ENCODE measurements around the gene MOXD1.

MOXD1 gene

DNA sequence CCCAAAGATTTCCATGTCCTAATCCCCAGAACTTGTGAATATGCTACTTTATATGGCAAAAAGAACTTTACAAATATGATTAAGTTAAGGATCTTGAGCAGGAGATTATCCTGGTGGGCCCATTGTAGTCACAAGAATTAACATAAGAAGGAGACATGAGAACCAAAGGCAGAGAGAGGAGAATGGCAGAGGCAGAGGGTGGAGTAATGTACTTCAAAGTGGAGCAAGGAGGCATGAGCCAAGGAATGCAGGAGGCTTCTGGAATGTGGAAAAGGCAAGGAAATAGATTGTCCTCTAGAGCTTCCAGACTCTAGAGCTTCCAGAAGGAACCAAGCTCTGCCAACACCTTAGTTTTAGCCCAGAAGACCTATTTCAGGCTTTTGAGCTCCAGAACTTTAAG lies 147.4 kb downstream of the MOXD1 start:
- CTCF ChIA-PET = interaction anchor here (0.6 to 12.8 kb wide), 4 partner anchors 26 to 339 kb away, joined by 4 to 163 read pairs (median 12); no protein-coding TSS in a partner anchor
- POLR2A ChIA-PET = no interaction called here

DNA sequence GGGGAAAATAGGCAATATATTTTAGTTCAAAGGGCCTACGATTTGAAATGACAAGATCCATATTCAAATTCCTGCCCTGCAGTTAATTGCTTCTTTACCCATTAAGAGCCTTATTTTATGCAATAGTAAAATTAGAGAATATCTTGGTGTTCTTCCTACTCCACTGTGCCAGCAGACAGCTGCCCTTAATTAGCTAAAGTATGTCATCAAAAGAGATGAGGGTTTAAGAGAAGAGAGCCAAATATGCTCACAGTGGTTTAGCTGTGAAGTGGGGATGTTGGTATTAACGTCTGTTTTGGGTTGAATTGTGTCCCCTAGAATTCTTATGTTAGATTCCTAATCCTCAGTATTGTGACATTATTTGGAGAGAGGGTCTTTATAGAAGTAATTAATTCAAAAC lies 148.1 kb downstream of the MOXD1 start:
- TF ChIP-seq ZNF830 (tag by site-specific recombination; IDR thresholded peaks at IDR 0.05; ENCODE audit: low read depth) = no peak
- TF ChIP-seq ZNF621 (tag by site-specific recombination; IDR thresholded peaks at IDR 0.05) = no peak
- TF ChIP-seq, protein P1, sequence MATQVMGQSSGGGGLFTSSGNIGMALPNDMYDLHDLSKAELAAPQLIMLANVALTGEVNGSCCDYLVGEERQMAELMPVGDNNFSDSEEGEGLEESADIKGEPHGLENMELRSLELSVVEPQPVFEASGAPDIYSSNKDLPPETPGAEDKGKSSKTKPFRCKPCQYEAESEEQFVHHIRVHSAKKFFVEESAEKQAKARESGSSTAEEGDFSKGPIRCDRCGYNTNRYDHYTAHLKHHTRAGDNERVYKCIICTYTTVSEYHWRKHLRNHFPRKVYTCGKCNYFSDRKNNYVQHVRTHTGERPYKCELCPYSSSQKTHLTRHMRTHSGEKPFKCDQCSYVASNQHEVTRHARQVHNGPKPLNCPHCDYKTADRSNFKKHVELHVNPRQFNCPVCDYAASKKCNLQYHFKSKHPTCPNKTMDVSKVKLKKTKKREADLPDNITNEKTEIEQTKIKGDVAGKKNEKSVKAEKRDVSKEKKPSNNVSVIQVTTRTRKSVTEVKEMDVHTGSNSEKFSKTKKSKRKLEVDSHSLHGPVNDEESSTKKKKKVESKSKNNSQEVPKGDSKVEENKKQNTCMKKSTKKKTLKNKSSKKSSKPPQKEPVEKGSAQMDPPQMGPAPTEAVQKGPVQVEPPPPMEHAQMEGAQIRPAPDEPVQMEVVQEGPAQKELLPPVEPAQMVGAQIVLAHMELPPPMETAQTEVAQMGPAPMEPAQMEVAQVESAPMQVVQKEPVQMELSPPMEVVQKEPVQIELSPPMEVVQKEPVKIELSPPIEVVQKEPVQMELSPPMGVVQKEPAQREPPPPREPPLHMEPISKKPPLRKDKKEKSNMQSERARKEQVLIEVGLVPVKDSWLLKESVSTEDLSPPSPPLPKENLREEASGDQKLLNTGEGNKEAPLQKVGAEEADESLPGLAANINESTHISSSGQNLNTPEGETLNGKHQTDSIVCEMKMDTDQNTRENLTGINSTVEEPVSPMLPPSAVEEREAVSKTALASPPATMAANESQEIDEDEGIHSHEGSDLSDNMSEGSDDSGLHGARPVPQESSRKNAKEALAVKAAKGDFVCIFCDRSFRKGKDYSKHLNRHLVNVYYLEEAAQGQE (tag by site-specific recombination; IDR thresholded peaks at IDR 0.05) = no peak
- TF ChIP-seq, protein P2, sequence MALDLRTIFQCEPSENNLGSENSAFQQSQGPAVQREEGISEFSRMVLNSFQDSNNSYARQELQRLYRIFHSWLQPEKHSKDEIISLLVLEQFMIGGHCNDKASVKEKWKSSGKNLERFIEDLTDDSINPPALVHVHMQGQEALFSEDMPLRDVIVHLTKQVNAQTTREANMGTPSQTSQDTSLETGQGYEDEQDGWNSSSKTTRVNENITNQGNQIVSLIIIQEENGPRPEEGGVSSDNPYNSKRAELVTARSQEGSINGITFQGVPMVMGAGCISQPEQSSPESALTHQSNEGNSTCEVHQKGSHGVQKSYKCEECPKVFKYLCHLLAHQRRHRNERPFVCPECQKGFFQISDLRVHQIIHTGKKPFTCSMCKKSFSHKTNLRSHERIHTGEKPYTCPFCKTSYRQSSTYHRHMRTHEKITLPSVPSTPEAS (tag by site-specific recombination; IDR thresholded peaks at IDR 0.05) = no peak
- TF ChIP-seq ZNF354C (tag by site-specific recombination; IDR thresholded peaks at IDR 0.05; ENCODE audit: borderline replicate concordance, low read depth) = no peak
- no peak for TF ChIP-seq GLI2 (tag by site-specific recombination; IDR thresholded peaks at IDR 0.05; ENCODE audit: borderline replicate concordance, low read depth)
- no peak for TF ChIP-seq ZBTB21 (tag by site-specific recombination; IDR thresholded peaks at IDR 0.05)
- no peak for TF ChIP-seq ZNF707 (tag by site-specific recombination; IDR thresholded peaks at IDR 0.05)
- TF ChIP-seq ZNF629 (tag by site-specific recombination; IDR thresholded peaks at IDR 0.05) = no peak
- TF ChIP-seq YY1 (tag by site-specific recombination; IDR thresholded peaks at IDR 0.05) = no peak
- no peak for TF ChIP-seq SCRT1 (tag by site-specific recombination; IDR thresholded peaks at IDR 0.05; ENCODE audit: borderline replicate concordance)
- no peak for TF ChIP-seq ZNF121 (tag by site-specific recombination; IDR thresholded peaks at IDR 0.05)
- TF ChIP-seq ZNF521 (tag by site-specific recombination; IDR thresholded peaks at IDR 0.05) = no peak
- TF ChIP-seq, protein P3, sequence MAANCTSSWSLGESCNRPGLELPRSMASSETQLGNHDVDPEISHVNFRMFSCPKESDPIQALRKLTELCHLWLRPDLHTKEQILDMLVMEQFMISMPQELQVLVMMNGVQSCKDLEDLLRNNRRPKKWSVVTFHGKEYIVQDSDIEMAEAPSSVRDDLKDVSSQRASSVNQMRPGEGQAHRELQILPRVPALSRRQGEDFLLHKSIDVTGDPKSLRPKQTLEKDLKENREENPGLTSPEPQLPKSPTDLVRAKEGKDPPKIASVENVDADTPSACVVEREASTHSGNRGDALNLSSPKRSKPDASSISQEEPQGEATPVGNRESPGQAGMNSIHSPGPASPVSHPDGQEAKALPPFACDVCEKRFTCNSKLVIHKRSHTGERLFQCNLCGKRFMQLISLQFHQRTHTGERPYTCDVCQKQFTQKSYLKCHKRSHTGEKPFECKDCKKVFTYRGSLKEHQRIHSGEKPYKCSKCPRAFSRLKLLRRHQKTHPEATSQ (tag by site-specific recombination; IDR thresholded peaks at IDR 0.05) = no peak
- no peak for TF ChIP-seq ZNF423 (tag by site-specific recombination; IDR thresholded peaks at IDR 0.05)
- no peak for TF ChIP-seq ZNF292 (tag by site-specific recombination; IDR thresholded peaks at IDR 0.05; ENCODE audit: borderline replicate concordance, low read depth)
- TF ChIP-seq, protein P4, sequence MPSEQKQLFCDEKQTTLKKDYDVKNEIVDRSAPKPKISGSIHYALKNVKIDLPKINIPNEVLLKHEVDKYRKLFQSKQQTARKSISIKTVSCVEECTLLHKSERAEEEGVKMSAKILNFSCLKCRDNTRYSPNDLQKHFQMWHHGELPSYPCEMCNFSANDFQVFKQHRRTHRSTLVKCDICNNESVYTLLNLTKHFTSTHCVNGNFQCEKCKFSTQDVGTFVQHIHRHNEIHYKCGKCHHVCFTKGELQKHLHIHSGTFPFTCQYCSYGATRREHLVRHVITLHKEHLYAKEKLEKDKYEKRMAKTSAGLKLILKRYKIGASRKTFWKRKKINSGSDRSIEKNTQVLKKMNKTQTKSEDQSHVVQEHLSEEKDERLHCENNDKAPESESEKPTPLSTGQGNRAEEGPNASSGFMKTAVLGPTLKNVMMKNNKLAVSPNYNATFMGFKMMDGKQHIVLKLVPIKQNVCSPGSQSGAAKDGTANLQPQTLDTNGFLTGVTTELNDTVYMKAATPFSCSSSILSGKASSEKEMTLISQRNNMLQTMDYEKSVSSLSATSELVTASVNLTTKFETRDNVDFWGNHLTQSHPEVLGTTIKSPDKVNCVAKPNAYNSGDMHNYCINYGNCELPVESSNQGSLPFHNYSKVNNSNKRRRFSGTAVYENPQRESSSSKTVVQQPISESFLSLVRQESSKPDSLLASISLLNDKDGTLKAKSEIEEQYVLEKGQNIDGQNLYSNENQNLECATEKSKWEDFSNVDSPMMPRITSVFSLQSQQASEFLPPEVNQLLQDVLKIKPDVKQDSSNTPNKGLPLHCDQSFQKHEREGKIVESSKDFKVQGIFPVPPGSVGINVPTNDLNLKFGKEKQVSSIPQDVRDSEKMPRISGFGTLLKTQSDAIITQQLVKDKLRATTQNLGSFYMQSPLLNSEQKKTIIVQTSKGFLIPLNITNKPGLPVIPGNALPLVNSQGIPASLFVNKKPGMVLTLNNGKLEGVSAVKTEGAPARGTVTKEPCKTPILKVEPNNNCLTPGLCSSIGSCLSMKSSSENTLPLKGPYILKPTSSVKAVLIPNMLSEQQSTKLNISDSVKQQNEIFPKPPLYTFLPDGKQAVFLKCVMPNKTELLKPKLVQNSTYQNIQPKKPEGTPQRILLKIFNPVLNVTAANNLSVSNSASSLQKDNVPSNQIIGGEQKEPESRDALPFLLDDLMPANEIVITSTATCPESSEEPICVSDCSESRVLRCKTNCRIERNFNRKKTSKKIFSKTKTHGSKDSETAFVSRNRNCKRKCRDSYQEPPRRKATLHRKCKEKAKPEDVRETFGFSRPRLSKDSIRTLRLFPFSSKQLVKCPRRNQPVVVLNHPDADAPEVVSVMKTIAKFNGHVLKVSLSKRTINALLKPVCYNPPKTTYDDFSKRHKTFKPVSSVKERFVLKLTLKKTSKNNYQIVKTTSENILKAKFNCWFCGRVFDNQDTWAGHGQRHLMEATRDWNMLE (tag by site-specific recombination; conservative IDR thresholded peaks at IDR 0.05; ENCODE audit: low read depth) = no peak
- H3K9me3 ChIP-seq (ENCODE audit: control insufficient read depth, insufficient read depth, low read depth, low read length) = no peaks in the 10 kb centered on the region
- ChIA-PET POLR2A (no interaction called here), CTCF (interaction anchor here (2.3 to 12.8 kb wide), 2 partner anchors 26 to 329 kb away, joined by 19 to 163 read pairs; no protein-coding TSS in a partner anchor)
- H3K4me1 ChIP-seq (ENCODE audit: control insufficient read depth, insufficient read depth, low read length) = no peaks in the 10 kb centered on the region
- no peaks in the 10 kb centered on the region for H3K36me3 ChIP-seq (ENCODE audit: control insufficient read depth in 2 of 2, insufficient read depth in 1 of 2, low read length in 2 of 2)
- H3K27ac ChIP-seq (ENCODE audit: extremely low read depth, low read depth, low read length) = no peak overlapping the region
- H3K4me3 ChIP-seq (ENCODE audit: low read depth, low read length) = no peak overlapping the region

More for the DNA sequence above, 147.4 kb downstream of the MOXD1 start:
- H3K4me1 ChIP-seq (ENCODE audit: control insufficient read depth, insufficient read depth, low read length) = no peaks in the 10 kb centered on the region
- no peak overlapping the region for H3K4me3 ChIP-seq (ENCODE audit: low read depth, low read length)
- H3K36me3 ChIP-seq (ENCODE audit: control insufficient read depth in 2 of 2, insufficient read depth in 1 of 2, low read length in 2 of 2) = no peaks in the 10 kb centered on the region
- no peak for TF ChIP-seq ZNF514 (tag by site-specific recombination; IDR thresholded peaks at IDR 0.05)
- no peak for TF ChIP-seq ZNF174 (tag by site-specific recombination; IDR thresholded peaks at IDR 0.05)
- no peak for TF ChIP-seq ZSCAN16 (tag by site-specific recombination; IDR thresholded peaks at IDR 0.05)
- TF ChIP-seq ZNF2 (tag by site-specific recombination; IDR thresholded peaks at IDR 0.05) = no peak
- no peak overlapping the region for H3K27ac ChIP-seq (ENCODE audit: extremely low read depth, low read depth, low read length)
- no peaks in the 10 kb centered on the region for H3K9me3 ChIP-seq (ENCODE audit: control insufficient read depth, insufficient read depth, low read depth, low read length)
